K562 (cell line): ENCODE data around the gene TRDMT1. TPM values are rescaled to one million over a fixed set of nuclear protein-coding genes. Genes with fewer than 3 reads are reported as not detected.

Experiments used
- BACH1 ChIP-seq: fragments of 200-800 bp; sonication (Bioruptor generic); IDR thresholded peaks from 2 replicates; pipeline ENCODE4 v1.6.1; 2016; ENCODE audit warnings: missing genetic modification characterization, missing compliant biosample characterization
- CBFA2T2 ChIP-seq: fragments of 450-650 bp; conservative IDR thresholded peaks from 2 replicates; pipeline ENCODE4 v1.6.1; 2017; ENCODE audit warnings: mild to moderate bottlenecking
- CHD2 ChIP-seq: IDR thresholded peaks from 2 replicates; pipeline ENCODE4 v1.6.1; 2011; ENCODE audit warnings: low read depth, low read length
- COPS2 ChIP-seq: fragments of 450-650 bp; conservative IDR thresholded peaks from 2 replicates; pipeline ENCODE4 v1.6.1; 2016; ENCODE audit warnings: mild to moderate bottlenecking, moderate library complexity
- FOS ChIP-seq: IDR thresholded peaks from 3 replicates; pipeline ENCODE4 v1.6.1; 2011; ENCODE audit not compliant: insufficient read length; ENCODE audit errors: extremely low read depth
- HNRNPLL ChIP-seq: fragments of 200-400 bp; formaldehyde crosslinking; IDR thresholded peaks from 2 replicates; pipeline ENCODE4 v1.6.1; 2017; ENCODE audit warnings: low read length, low read depth, mild to moderate bottlenecking; ENCODE audit not compliant: poor library complexity, severe bottlenecking
- PHF21A ChIP-seq: fragments of 450-650 bp; IDR thresholded peaks from 2 replicates; pipeline ENCODE4 v1.6.1; 2017; ENCODE audit warnings: low read depth, borderline replicate concordance
- SMARCE1 ChIP-seq: fragments of 450-650 bp; IDR thresholded peaks from 2 replicates; pipeline ENCODE4 v1.7.1; 2016; ENCODE audit warnings: mild to moderate bottlenecking
- SNRNP70 ChIP-seq: fragments of 200-400 bp; formaldehyde crosslinking; optimal IDR thresholded peaks from 2 replicates; pipeline ENCODE3; 2017; ENCODE audit warnings: low read depth, low read length
- TOE1 ChIP-seq, 2 experiments: fragments of 450-650 bp in 1 of 2; sonication (generic) in 1 of 2; formaldehyde crosslinking in 1 of 2; IDR thresholded peaks; 2 replicates each; pipeline versions ENCODE4 v1.7.1 to v1.8.0; 2016 to 2022; ENCODE audit warnings: borderline replicate concordance in 2 of 2, mild to moderate bottlenecking in 2 of 2, antibody characterized with exemption in 1 of 2, inconsistent platforms in 1 of 2, low read depth in 1 of 2, missing genetic modification reagents in 1 of 2, moderate library complexity in 1 of 2
- ZBTB8A ChIP-seq: fragments of 450-650 bp; IDR thresholded peaks from 2 replicates; pipeline ENCODE4 v1.6.1; 2018; ENCODE audit warnings: mild to moderate bottlenecking, moderate library complexity; ENCODE audit not compliant: partially characterized antibody
- ZNF133 ChIP-seq: fragments of 250-450 bp; sonication (Bioruptor Pico); IDR thresholded peaks from 2 replicates; pipeline ENCODE4 v1.4.0; 2020; ENCODE audit warnings: mild to moderate bottlenecking
- ZNF77 ChIP-seq: fragments of 250-450 bp; sonication (Bioruptor Pico); IDR thresholded peaks from 2 replicates; pipeline ENCODE4 v1.5.0; 2020
- ZSCAN32 ChIP-seq: fragments of 450-650 bp; formaldehyde crosslinking; IDR thresholded peaks from 2 replicates; pipeline ENCODE4 v1.4.0; 2020; ENCODE audit warnings: mild to moderate bottlenecking, moderate library complexity
- polyA plus RNA-seq, 8 experiments: library from polyadenylated mRNA; depleted of rRNA in 4 of 8; stranded (reverse) in 5 of 8; unstranded in 3 of 8; fragments of >200 nt; fragmentation: Nextera tagmentation in 2 of 8; fragmentation: Illumina TruSeq in 1 of 8; extraction: Ambion mirVana in 2 of 8; extraction: Trizol in 1 of 8; gene quantifications; 2 replicates each; pipeline versions ENCODE4 v1.2.1 to v1.2.3, GENCODE V29; 2011 to 2014; ENCODE audit warnings: inconsistent platforms in 1 of 8, missing spikeins in 1 of 8
- total RNA-seq, 7 experiments: library from RNA; depleted of rRNA in 6 of 7; stranded (reverse); fragments of >200 nt in 6 of 7; fragmentation: Illumina TruSeq in 2 of 7; extraction: Trizol in 2 of 7; gene quantifications; 2 replicates each; pipeline versions ENCODE4 v1.2.1 to v1.2.3, GENCODE V29; 2011 to 2021; ENCODE audit warnings: low replicate concordance in 1 of 7
- TF ChIP-seq, protein P1 (sequence below), 2 experiments: fragments of 150-350 bp in 1 of 2; IDR thresholded peaks; 2 replicates each; pipeline ENCODE4 v1.6.1; 2012 to 2016; ENCODE audit warnings: low read depth in 2 of 2, low read length in 2 of 2, mild to moderate bottlenecking in 1 of 2, moderate library complexity in 1 of 2
- TF ChIP-seq, protein P2 (sequence below), 3 experiments: IDR thresholded peaks in 2 of 3; conservative IDR thresholded peaks in 1 of 3; 2 replicates each; pipeline ENCODE4 v1.5.1; 2011 to 2012; ENCODE audit warnings: low read length in 3 of 3, mild to moderate bottlenecking in 3 of 3, control low read depth in 2 of 3, improper control_type of control experiment in 1 of 3, inconsistent platforms in 1 of 3, low read depth in 1 of 3, mixed read lengths in 1 of 3, moderate library complexity in 1 of 3; ENCODE audit not compliant: insufficient read depth in 2 of 3
- TF ChIP-seq, protein P3 (sequence below): fragments of 450-650 bp; IDR thresholded peaks from 2 replicates; pipeline ENCODE4 v1.6.1; 2016; ENCODE audit warnings: mild to moderate bottlenecking
- TF ChIP-seq, protein P4 (sequence below): fragments of 250-450 bp; sonication (Bioruptor Pico); IDR thresholded peaks from 2 replicates; pipeline ENCODE4 v1.8.0; 2022; ENCODE audit warnings: inconsistent platforms

Gene TRDMT1
- total and polyA plus RNA-seq, 9 of the 15 experiments (the other 6 are each of a cell fraction or from before 2014, with no cell fraction given): 5.4 to 12.6 (median 9.3) TPM

DNA sequence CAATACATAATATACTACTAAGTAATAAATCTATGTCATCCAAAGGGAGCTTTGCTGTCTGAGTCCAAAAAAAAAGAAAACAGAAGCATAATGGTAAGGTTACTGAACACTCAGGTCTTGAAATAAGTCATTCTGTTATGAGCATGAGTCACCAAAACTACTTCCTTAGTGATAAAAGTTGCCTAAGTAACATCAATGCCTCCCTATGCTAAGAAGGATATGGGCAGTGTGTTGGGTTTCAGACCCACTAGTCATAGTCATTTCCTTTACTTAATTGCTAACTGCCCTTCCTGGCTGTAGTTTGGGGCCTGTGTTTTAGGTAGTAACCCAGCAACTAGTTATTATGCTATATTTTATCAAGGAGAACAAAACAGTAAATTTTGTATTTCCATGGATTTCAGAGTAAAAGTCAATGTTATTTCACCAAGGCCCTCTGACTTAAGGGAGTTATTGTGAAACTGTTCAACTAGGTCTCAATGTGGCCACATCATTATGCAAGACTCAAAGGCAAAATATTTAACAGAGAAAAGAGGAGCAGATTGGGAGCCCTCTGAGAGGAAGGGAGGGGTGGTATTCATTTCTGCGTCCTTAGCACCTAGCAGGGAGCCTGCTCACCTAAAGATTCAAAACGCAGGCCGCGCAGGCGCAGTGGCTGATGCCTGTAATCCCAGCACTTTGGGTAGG, 14.9 kb upstream of the TRDMT1 start (continued):
- TF ChIP-seq ZSCAN32 (CRISPR knock-in tag) (no peak), BACH1 (tag) (peak; percentile 76), ZBTB8A (no peak), FOS (peak; percentile 34), COPS2 (no peak), CHD2 (no peak), ZNF77 (CRISPR knock-in tag) (no peak), ZNF133 (CRISPR knock-in tag) (no peak), CBFA2T2 (no peak), SNRNP70 (no peak), SMARCE1 (peak; percentile 88), PHF21A (no peak), HNRNPLL (no peak), TOE1 (IDR thresholded peaks at IDR 0.05; ENCODE audit: borderline replicate concordance) (no peak), TOE1 (CRISPR knock-in tag; IDR thresholded peaks at IDR 0.05; ENCODE audit: borderline replicate concordance, low read depth) (no peak)
- TF ChIP-seq, protein P1, sequence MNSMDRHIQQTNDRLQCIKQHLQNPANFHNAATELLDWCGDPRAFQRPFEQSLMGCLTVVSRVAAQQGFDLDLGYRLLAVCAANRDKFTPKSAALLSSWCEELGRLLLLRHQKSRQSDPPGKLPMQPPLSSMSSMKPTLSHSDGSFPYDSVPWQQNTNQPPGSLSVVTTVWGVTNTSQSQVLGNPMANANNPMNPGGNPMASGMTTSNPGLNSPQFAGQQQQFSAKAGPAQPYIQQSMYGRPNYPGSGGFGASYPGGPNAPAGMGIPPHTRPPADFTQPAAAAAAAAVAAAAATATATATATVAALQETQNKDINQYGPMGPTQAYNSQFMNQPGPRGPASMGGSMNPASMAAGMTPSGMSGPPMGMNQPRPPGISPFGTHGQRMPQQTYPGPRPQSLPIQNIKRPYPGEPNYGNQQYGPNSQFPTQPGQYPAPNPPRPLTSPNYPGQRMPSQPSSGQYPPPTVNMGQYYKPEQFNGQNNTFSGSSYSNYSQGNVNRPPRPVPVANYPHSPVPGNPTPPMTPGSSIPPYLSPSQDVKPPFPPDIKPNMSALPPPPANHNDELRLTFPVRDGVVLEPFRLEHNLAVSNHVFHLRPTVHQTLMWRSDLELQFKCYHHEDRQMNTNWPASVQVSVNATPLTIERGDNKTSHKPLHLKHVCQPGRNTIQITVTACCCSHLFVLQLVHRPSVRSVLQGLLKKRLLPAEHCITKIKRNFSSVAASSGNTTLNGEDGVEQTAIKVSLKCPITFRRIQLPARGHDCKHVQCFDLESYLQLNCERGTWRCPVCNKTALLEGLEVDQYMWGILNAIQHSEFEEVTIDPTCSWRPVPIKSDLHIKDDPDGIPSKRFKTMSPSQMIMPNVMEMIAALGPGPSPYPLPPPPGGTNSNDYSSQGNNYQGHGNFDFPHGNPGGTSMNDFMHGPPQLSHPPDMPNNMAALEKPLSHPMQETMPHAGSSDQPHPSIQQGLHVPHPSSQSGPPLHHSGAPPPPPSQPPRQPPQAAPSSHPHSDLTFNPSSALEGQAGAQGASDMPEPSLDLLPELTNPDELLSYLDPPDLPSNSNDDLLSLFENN (IDR thresholded peaks at IDR 0.05; ENCODE audit: low read depth in 2 of 2, low read length in 2 of 2): peak in 1 of 2 experiments; percentile 71; a peak in 1 of 4 replicates
- TF ChIP-seq, protein P2, sequence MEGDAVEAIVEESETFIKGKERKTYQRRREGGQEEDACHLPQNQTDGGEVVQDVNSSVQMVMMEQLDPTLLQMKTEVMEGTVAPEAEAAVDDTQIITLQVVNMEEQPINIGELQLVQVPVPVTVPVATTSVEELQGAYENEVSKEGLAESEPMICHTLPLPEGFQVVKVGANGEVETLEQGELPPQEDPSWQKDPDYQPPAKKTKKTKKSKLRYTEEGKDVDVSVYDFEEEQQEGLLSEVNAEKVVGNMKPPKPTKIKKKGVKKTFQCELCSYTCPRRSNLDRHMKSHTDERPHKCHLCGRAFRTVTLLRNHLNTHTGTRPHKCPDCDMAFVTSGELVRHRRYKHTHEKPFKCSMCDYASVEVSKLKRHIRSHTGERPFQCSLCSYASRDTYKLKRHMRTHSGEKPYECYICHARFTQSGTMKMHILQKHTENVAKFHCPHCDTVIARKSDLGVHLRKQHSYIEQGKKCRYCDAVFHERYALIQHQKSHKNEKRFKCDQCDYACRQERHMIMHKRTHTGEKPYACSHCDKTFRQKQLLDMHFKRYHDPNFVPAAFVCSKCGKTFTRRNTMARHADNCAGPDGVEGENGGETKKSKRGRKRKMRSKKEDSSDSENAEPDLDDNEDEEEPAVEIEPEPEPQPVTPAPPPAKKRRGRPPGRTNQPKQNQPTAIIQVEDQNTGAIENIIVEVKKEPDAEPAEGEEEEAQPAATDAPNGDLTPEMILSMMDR (IDR thresholded peaks at IDR 0.05 in 2 of 3, conservative IDR thresholded peaks at IDR 0.05 in 1 of 3; ENCODE audit: insufficient read depth in 2 of 3, low read depth in 1 of 3, low read length in 3 of 3): peak in 1 of 3 experiments; percentile 7; a peak in 1 of 6 replicates
- TF ChIP-seq, protein P3, sequence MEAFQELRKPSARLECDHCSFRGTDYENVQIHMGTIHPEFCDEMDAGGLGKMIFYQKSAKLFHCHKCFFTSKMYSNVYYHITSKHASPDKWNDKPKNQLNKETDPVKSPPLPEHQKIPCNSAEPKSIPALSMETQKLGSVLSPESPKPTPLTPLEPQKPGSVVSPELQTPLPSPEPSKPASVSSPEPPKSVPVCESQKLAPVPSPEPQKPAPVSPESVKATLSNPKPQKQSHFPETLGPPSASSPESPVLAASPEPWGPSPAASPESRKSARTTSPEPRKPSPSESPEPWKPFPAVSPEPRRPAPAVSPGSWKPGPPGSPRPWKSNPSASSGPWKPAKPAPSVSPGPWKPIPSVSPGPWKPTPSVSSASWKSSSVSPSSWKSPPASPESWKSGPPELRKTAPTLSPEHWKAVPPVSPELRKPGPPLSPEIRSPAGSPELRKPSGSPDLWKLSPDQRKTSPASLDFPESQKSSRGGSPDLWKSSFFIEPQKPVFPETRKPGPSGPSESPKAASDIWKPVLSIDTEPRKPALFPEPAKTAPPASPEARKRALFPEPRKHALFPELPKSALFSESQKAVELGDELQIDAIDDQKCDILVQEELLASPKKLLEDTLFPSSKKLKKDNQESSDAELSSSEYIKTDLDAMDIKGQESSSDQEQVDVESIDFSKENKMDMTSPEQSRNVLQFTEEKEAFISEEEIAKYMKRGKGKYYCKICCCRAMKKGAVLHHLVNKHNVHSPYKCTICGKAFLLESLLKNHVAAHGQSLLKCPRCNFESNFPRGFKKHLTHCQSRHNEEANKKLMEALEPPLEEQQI: no peak
- TF ChIP-seq, protein P4, sequence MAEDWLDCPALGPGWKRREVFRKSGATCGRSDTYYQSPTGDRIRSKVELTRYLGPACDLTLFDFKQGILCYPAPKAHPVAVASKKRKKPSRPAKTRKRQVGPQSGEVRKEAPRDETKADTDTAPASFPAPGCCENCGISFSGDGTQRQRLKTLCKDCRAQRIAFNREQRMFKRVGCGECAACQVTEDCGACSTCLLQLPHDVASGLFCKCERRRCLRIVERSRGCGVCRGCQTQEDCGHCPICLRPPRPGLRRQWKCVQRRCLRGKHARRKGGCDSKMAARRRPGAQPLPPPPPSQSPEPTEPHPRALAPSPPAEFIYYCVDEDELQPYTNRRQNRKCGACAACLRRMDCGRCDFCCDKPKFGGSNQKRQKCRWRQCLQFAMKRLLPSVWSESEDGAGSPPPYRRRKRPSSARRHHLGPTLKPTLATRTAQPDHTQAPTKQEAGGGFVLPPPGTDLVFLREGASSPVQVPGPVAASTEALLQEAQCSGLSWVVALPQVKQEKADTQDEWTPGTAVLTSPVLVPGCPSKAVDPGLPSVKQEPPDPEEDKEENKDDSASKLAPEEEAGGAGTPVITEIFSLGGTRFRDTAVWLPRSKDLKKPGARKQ (CRISPR knock-in tag): no peak
